Colon (tissue), 2 donors: ENCODE results near the gene NTN4.
"Not testable (repeated sequence)": the region's sequence is repeated elsewhere in the genome, so short reads cannot be mapped to it uniquely, and the experiment has no call there.

Source experiments
- FAIRE-seq: peaks from 2 replicates; lab custom pipeline; 2012; peaks lifted over from hg19 to GRCh38; lab: Jason Lieb, UNC
- donor health status: control.
- donor health status: control.

The NTN4 gene

DNA sequence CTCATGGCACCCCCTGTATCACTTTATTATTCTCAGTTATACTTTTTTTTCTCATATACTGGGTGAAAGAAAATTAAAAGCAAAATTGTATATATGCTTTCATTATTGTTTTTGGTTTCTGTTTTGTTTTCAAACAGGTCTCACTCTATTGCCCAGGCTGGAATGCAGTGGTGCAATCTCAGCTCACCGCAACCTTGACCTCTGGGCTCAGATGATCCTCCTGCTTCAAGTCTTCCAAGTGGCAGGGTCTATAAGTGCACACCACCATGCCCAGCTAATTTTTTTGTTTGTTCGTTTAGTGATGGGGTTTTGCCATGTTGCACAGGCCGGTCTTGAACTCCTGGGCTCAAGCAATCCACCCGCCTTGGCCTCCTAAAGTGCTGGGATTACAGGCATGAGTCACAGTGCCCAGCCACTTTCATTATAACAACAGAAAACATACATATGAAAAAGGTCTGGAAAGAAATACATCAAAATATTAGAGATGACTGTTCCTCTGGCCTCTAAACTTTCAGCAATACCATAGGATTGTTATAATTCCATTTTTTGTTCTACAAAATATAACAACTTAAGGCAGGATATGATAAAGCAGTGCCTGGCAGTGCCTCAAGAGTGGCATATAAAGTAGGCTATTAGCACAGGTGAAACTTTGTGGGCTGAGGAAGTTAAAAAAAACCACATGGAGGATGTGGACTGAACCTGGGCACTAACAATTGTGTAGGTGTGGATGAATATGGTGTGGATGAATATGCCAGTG is 5.8 kb upstream of the NTN4 start:
- FAIRE-seq: no peak

DNA sequence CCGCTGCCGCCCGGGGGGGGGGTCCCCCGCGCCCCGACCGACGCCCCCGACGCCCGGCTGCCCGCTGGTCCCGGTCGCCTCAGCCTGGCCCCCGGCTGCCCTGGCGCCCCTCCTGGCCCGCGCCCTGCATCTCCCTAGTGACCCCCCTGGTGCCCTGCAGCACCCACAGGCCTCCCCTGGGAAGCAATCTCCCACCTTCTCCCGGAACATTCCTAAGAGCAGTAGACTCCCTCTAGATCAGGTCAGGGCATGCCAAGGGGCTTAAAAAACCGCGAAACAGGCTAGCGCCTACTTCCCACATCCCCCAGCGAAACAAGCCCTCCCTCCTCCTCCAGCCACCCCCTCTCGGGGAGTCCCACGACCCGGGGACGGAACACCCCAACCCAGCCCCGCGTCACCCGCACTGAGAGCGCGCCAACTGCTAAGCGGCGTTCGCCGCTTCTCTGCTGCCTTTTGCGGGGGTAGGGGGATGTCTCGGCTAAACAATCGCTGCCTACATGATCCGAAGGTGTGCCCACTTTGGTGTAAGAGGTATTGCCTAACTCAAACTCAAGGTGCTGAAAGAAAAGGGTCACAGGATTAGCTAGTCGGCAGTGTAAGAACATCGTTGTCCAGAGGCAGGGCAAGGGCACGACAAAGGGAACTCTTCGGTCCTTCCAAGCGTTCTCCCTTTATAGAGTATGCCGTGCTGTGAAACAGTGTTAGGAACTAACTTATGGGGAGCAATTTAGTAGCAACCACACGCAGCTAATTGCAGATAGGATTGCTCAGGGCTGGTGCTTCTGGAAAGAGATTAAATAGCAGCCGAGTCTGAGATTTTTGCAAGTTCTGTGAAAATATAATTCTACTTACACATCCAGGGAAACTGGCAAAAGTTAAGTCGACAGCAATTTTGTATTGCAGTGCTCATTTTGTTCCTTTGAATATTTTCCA is 619 bp upstream of the NTN4 start:
- FAIRE-seq: no peak

DNA sequence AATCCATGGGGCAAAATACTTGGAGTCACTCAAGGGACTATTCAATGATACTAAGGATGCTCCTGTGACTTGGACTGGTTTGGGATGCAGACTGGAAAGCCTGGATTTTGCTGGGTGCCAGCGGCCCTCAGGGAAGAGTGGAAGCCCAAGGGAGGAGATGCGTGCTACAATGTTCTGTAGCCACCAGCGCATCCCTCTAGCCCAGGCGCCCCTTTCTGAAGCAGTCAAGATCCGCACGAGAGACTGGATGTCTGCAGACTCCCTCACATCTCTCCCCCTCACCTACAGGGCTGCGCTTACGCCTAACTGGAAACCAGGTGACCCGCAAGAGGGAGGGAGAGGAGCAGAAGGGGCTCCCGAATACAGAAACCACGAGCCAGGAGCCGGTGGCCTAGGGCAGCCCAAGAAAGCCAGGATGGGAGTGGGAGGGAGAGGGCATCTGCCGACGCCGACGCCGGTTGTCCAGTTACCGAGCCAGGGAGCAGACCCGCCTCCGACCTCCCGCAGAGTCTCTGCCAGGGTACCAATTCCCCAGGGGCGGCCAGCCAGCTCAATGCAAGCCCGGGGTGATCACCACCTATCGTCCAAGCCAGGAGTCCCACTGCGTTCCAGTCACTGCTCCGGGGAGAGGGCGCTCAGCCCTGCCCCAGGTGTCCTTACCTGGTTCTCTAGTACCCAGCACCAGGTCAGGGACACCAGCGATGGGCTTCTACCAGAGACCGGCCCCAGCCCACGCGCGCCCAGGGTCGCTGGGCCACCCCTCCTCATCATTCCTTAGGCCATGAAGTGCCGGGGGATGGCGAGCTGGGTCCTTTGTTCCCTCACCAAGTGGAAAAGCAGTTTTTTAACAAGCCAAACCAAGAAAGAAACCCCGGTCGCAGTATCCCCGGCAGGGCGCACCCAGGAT is 1.2 kb downstream of the NTN4 start:
- no peak for FAIRE-seq

DNA sequence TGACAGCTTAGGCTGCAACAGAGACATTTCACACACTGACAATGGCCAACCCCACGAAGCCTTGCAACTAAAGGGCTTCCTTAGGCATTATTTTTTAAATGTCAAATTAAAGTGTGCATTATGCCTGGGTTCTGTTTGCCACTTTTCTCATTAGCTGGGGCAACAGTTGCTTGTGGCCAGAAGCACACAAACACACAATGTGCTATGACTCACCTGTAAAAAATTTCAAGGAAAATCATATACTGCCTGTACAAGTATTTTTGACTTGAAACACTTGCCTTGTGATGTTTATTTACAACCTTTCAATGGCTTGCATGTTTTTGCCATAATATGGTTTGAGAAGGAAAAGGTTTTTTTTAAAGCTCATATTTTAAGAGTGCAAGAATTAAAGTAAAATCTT is 1.9 kb downstream of the NTN4 start:
- FAIRE-seq: no peak

DNA sequence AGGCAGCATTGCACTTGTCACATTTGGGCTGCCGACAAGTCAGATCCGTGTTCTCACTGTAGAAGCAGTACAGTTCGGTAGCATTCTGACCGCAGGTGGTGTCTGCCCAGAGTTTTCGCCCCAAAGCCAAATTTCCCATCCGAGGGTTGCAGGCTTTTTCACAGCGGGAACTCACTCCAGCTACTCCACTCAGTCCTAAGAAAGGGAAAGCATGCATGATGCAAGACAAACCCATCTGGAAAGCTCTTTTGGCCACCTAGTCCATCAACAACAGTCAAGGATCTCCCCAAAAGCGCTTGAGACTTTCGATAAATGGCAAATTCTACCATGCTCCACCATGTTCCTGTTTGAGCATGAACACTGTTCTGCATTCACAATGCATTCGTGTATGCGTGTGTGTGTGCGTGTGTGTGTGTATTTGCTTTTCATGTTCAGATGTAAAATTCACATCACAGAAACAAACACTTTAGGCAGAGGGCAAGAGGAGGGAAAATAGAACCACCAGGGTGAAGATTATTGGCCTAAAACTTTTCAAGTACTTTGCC is 3.2 kb downstream of the NTN4 start:
- FAIRE-seq: no peak

DNA sequence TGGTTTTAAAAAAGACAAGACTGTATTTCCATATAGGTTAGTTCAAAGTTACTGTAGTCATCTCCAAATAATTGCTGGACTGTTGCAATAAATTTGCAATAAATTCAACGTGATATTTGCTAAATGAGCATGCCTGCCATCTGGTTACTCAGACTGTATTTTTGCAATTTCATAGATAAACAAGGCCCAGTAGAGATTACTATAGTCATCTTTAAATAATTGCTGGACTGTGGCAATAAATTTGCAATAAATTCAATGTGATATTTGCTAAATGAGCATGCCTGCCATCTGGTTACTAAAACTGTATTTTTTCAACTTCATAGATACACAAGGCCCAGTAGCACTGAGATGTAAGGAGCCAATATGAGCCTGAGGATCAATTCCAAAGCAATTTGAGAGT is 5.6 kb downstream of the NTN4 start:
- FAIRE-seq: no peak

DNA sequence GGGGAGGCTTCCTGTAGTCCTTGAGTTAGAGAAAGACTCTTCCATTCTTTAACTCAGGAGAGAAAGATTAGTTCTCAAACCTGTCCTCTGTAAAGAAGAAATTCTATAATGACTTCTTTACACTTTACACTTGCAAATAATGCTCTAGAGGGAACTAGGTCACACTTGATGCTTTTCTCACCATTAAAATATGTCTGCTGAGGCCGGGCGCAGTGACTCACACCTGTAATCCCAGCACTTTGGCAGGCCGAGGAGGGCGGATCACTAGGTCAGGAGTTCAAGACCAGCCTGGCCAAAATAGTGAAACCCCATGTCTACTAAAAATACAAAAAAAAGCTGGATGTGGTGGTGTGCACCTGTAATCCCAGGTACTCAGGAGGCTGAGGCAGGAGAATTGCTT is 6.3 kb downstream of the NTN4 start:
- FAIRE-seq: no peak

DNA sequence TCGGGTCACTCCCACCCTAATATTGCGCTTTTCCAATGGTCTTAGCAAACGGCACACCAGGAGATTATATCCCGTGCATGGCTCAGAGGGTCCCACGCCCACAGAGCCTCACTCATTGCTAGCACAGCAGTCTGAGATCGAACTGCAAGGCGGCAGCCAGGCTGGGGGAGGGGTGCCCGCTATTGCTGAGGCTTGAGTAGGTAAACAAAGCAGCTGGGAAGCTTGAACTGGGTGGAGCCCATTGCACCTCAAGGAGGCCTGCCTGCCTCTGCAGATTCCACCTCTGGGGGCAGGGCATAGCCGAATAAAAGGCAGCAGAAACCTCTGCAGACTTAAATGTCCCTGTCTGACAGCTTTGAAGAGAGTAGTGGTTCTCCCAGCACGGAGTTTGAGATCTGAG is 15.1 kb downstream of the NTN4 start:
- not testable (repeated sequence) for FAIRE-seq

DNA sequence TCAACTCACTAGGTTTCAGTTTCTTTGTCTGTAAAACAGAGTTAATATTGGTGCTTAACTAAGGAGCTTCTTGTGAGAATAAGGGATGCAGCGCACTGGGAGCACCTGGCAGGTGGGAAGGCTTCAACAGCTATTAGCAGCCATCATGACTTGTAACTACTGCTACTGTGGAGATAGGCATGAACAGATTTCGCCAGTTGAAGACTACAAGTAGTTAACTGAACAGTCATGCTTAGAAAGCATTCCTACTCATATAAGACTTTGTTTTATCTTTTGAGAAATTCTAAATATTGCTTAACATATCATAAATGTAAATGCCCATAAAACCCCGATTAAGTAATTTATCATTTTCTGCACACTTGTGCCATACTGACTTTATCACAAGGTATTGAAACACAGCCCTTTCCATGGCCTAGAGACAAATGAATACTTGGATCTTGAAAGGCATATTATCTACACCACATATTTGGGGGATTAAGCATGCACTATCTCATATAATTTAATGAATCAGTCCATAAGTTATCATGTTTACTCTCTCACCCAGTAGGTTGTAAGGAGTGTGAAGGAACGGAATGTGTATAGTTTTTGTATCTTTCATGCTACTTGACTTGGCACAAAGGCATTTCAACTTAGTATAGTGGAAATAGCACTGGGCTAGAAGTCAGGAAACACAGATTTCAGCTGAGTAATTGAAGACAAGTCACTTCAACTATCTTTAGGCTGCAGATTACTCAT is 16.1 kb downstream of the NTN4 start:
- no peak for FAIRE-seq

DNA sequence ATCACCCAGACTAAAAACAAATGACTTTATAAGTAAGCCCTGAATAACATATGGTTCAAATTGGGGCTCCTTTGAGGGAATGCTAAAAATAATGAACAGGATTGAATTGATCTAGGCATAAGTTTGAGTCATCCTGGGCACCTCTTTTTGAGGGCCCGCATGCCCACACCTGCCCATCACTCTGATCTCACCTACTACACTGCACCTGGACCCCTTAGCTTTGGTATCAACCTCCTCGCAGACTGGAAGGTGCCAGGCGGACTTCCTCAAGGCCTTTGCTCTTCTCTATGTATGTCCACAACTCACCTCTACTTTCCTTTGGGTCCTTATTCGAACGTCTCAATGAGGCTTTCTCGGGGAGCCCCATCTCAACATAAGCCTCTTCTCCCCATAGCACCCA is 17.2 kb downstream of the NTN4 start:
- no peak for FAIRE-seq

DNA sequence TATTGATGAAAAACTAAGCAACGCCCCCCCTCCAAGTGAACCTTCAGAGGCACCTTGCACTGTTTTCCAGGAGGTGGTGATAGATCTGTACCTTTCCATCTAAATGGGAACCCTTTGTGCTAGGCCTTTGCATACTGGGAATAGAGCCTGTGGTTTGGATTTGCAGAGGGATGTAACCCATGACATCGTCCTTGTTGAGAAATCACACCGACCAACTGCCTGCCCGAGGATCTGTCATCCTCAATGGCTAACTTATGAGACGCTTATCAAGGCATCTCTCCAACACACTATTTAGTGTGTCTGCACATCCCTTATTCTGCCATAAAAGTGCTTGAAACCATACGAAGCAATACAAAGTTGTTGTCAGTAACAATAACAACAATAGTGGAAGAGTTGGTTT is 22.9 kb downstream of the NTN4 start:
- FAIRE-seq: no peak

DNA sequence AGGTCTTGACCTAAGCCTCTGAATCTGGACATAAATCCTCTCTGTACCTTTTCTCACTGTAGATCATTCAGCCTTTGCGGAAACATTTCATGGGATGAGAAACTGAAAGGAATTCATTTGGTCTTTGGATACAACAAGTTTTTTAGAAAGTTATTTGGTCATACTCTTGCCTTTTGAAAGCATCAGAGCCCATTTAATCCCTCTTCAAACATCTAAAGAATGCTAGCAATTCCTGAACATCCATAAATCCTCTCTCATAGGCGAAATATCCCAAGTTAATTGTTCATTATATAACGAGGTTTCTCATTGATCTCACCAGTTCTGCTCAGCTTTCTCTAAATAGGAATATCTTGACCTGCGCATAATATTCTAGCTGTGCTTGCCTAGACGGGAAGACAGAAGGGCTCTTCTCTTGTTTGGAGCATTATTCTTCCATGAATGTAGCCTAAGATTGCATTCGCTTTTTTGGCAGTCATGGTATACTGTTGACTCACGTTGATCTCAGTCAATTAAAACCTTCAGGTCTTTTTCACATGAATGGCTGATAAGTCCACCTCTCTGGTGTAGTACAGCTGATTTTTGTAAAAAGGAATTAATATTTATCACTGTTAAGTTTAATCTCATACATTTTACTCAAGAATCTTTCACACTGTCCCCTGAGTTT is 24.1 kb downstream of the NTN4 start:
- FAIRE-seq: no peak

DNA sequence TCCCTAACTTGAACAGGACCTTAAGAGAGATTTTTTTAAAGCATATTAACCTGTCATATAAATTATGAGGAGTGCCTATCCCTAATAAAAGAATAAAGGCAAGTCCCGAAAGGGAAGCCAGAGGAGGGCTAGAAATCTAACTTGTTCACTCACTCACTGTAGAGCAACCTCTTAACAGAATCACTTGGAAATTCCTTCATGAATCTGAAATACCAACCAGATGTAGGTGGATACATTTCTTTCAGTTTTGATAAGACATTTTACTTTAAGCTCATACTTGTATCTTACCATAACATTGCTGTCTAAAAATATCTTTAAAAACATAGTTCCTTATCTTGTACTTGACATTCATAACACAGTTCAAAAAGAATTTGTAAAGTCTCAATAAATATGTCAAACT is 25.7 kb downstream of the NTN4 start:
- FAIRE-seq: no peak

DNA sequence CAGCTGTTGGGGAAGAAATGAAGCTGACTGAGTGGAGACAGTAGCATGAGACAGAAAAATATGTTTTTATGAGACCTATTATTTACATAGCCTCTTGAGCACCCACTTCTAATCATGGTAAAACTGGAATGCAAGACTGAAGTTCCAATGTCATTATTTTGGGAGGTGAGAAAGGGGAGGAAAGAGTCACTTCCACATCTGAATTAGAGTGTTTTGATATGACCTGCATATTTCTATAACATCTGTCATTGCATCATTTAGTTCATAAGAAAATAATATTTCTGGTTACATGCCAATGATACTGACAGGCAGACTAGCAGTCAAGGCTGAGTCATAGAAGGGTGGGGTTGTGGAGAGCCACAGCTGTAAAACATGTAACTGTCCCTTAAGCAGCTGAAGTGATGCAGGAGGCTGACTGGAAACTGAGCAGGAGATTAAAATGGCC is 26.7 kb downstream of the NTN4 start:
- FAIRE-seq: no peak

DNA sequence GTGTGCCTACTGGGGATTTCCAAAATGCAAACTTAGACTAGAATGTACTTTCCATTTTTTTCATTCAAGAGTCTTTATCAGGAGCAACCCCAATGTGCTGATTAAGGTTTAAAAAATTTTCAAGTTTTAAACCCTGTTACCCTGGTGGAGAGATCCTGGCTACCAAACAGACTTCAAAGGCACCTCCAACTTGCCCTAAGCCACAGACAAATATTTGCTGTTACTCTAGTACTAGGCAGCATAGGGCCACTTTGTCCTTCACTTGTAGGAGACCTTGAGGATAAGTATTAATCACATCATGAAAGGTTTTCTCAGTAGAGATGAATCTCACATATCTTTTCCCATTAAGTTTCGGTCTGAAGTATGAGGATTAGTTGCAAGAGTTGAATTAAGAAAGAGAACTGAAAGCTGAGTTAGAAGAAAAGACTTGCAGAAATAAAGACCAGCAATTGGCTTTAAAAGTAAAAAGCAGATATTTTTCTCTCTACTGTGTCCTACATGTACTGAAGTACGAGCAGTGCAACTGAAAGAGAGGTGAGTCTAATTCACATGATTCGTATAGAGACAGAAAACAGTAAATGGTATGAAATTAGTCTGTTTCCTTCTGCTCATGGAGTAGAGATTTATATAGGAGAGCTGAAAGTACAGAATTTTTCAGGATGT is 28.3 kb downstream of the NTN4 start:
- FAIRE-seq: no peak

DNA sequence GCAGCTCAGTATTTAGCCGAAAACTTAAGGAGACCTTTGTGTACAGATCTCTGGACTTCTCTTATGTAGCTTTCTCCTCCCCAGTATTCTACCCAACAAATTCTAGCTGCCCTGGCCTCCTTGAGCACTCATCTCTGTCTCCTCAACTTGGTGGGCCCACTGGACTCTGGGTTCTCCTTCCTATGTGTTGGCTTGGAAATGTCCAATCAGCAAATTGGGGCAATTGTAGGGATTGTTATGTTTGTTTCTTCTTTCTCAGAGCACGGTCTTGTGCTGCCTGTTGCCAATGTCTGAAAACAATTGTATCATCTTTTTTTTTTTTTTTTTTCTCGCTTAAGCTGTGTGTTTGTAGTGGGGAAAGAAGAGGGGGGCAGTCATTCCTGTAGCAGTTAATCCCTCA is 30.2 kb downstream of the NTN4 start:
- FAIRE-seq: no peak

DNA sequence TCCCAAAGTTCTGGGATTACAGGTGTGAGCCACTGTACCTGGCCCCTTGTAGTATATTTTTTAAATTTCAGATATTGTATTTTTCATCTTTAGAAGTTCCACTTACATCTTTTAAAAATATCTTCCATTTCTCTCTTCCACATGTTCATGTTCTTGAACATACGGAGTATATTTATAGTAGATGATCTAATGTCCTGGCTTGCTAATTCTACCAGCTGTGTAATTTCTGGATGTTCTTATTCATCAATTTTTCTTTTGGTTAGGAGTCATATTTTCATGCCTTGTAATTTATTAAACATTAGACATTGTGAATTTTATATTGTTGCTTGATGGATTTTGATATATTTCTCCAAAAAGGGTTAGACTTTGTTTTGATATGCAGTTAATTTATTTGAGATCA is 30.8 kb downstream of the NTN4 start:
- FAIRE-seq: no peak

DNA sequence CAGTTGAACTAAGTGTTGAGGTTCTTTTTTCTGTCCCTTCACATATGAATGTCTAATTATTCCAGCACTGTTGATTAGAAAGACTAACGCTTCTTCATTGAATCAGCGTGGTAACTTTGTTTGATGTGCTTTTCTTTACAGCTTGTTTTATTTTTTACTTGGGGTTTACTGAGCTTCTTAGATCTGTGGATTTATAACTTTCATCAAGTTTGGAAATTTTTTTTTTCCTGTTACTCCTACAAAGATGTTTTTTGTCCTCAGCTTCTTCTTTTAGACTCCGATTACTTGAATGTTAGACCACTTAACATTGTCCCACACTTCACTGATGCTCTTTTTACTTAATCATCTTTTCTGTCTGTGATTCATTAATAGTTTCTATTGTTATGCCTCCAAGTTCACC is 31.5 kb downstream of the NTN4 start:
- no peak for FAIRE-seq

DNA sequence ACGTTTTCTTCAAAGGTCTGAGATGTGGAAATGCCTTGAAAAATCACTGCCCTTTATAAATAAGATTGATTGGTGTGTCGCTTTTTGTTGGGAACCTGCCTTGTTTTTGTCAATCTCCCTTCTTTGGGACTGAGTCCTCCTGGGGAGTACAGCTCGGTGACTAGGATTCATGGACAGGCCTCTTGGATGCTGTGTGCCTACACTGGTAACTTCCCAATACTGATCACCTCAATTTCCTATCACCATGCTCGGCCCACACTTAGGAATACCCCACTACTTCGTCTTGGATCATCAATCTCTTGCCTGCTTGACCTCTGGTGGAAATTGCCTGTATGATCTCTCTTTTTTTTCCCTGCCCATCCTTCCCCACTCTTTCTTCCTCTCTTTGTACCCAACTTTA is 34.2 kb downstream of the NTN4 start:
- no peak for FAIRE-seq

DNA sequence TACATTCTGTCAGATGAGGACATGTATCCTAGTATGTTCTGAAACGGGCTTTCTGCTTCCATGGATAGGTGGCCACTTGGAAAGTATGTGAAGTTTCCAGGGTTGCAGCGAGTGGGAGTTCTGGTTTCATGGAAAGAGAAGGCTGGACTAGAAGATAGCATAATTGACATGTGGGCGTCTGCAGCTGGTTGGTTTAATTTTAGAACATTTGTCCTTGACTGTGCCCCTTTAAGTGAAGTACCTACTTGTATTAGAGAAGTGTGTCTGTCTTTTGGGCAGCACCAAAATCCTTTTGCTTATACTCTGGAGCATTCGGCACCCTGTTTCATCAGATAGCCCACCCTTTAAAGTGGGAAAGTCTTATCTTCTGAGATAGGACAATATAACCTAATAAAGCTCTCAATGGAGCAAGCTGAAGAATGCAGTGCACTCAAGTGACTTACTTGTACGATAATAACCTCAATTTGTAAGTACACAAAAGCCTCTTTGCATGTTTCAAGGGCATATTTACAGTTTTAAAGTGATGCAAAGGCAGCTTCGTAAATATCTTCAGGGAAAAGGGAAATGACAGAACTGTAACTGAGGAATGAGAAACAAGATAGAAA is 35.2 kb downstream of the NTN4 start:
- no peak for FAIRE-seq
